ENCODE data around the gene SLC6A19. TPM values are rescaled to one million over a fixed set of nuclear protein-coding genes. Genes with fewer than 3 reads are reported as not detected.
A peak's percentile ranks its signal among the peaks of the same experiment; 100 is the strongest.

SLC6A19 gene
- total and polyA plus RNA-seq, 2 of the 13 experiments (the other 11 are each of a cell fraction or from before 2014, with no cell fraction given) = 0.02 TPM; not detected in 1

DNA sequence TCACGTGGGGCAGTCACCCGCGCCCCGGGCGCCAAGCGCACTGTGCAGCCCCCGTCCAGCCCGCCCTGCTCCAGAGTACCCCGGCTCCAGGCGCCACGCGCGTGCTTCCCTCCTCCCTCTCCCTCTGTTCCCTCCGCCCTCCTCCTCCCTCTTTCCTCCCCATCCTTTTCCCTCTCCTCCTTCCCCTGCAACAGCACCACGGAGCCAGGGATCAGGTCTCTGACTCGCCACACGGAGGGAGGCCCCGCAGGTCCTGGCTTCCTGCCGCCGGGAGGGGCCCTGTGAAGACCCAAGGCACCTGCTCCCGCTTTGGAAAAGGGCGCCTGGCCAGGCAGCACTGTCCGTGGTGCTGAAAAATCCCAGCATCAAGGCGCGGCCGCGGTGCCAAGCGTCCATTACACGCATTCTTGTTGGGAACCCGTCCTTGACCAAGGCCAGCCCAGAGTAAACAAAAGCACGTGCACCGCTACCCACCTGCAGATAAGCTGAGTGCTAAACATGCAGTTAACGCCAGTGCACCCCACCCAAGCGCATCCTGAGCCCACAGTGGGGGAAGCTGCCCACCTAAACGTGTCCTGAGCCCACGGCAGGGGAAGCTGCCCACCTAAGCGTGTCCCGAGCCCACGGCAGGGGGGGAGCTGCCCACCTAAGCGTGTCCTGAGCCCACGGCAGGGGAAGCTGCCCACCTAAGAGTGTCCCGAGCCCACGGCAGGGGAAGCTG is 45.5 kb downstream of the SLC6A19 start (continued):
- TF ChIP-seq DNMT3B (CRISPR knock-in tag; conservative IDR thresholded peaks at IDR 0.05) (peak; percentile 97), SP4 (CRISPR knock-in tag; IDR thresholded peaks at IDR 0.05) (0 out of 2 replicates have a peak, but pooled peaks have one; percentile 42), ZBTB3 (CRISPR knock-in tag; IDR thresholded peaks at IDR 0.05; ENCODE audit: borderline replicate concordance, low read depth) (no peak; the same call in 1 of the 2 replicates), SP5 (CRISPR knock-in tag; IDR thresholded peaks at IDR 0.05; ENCODE audit: borderline replicate concordance, low read depth) (no peak), HNRNPK (IDR thresholded peaks at IDR 0.05; ENCODE audit: low read depth, low read length, poor library complexity, severe bottlenecking) (no peak), KAT7 (CRISPR knock-in tag; IDR thresholded peaks at IDR 0.05; ENCODE audit: borderline replicate concordance) (no peak), BCL6 (CRISPR knock-in tag; IDR thresholded peaks at IDR 0.05) (no peak), SOX13 (IDR thresholded peaks at IDR 0.05) (no peak), SOX13 (CRISPR knock-in tag; conservative IDR thresholded peaks at IDR 0.05 in 1 of 2, IDR thresholded peaks at IDR 0.05 in 1 of 2) (peak in 1 of 2 experiments; percentile 43; a peak in 1 of 4 replicates), ZNF577 (CRISPR knock-in tag; IDR thresholded peaks at IDR 0.05; ENCODE audit: borderline replicate concordance, low read depth) (0 out of 2 replicates have a peak, but pooled peaks have one; percentile 78), ZFY (CRISPR knock-in tag; IDR thresholded peaks at IDR 0.05) (peak; percentile 49; the same call in 1 of the 2 replicates), ZNF569 (CRISPR knock-in tag; IDR thresholded peaks at IDR 0.05; ENCODE audit: borderline replicate concordance) (no peak), TAF15 (IDR thresholded peaks at IDR 0.05; ENCODE audit: low read depth, low read length, poor library complexity, severe bottlenecking) (no peak), MZF1 (CRISPR knock-in tag; IDR thresholded peaks at IDR 0.05; ENCODE audit: borderline replicate concordance) (no peak), ZNF17 (CRISPR knock-in tag; IDR thresholded peaks at IDR 0.05) (no peak)
- TF ChIP-seq, protein P1, sequence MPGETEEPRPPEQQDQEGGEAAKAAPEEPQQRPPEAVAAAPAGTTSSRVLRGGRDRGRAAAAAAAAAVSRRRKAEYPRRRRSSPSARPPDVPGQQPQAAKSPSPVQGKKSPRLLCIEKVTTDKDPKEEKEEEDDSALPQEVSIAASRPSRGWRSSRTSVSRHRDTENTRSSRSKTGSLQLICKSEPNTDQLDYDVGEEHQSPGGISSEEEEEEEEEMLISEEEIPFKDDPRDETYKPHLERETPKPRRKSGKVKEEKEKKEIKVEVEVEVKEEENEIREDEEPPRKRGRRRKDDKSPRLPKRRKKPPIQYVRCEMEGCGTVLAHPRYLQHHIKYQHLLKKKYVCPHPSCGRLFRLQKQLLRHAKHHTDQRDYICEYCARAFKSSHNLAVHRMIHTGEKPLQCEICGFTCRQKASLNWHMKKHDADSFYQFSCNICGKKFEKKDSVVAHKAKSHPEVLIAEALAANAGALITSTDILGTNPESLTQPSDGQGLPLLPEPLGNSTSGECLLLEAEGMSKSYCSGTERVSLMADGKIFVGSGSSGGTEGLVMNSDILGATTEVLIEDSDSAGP (CRISPR knock-in tag; IDR thresholded peaks at IDR 0.05; ENCODE audit: borderline replicate concordance) = peak; percentile 21; the same call in 1 of the 2 replicates
- TF ChIP-seq, protein P2, sequence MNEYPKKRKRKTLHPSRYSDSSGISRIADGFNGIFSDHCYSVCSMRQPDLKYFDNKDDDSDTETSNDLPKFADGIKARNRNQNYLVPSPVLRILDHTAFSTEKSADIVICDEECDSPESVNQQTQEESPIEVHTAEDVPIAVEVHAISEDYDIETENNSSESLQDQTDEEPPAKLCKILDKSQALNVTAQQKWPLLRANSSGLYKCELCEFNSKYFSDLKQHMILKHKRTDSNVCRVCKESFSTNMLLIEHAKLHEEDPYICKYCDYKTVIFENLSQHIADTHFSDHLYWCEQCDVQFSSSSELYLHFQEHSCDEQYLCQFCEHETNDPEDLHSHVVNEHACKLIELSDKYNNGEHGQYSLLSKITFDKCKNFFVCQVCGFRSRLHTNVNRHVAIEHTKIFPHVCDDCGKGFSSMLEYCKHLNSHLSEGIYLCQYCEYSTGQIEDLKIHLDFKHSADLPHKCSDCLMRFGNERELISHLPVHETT (CRISPR knock-in tag; conservative IDR thresholded peaks at IDR 0.05) = no peak
- TF ChIP-seq, protein P3, sequence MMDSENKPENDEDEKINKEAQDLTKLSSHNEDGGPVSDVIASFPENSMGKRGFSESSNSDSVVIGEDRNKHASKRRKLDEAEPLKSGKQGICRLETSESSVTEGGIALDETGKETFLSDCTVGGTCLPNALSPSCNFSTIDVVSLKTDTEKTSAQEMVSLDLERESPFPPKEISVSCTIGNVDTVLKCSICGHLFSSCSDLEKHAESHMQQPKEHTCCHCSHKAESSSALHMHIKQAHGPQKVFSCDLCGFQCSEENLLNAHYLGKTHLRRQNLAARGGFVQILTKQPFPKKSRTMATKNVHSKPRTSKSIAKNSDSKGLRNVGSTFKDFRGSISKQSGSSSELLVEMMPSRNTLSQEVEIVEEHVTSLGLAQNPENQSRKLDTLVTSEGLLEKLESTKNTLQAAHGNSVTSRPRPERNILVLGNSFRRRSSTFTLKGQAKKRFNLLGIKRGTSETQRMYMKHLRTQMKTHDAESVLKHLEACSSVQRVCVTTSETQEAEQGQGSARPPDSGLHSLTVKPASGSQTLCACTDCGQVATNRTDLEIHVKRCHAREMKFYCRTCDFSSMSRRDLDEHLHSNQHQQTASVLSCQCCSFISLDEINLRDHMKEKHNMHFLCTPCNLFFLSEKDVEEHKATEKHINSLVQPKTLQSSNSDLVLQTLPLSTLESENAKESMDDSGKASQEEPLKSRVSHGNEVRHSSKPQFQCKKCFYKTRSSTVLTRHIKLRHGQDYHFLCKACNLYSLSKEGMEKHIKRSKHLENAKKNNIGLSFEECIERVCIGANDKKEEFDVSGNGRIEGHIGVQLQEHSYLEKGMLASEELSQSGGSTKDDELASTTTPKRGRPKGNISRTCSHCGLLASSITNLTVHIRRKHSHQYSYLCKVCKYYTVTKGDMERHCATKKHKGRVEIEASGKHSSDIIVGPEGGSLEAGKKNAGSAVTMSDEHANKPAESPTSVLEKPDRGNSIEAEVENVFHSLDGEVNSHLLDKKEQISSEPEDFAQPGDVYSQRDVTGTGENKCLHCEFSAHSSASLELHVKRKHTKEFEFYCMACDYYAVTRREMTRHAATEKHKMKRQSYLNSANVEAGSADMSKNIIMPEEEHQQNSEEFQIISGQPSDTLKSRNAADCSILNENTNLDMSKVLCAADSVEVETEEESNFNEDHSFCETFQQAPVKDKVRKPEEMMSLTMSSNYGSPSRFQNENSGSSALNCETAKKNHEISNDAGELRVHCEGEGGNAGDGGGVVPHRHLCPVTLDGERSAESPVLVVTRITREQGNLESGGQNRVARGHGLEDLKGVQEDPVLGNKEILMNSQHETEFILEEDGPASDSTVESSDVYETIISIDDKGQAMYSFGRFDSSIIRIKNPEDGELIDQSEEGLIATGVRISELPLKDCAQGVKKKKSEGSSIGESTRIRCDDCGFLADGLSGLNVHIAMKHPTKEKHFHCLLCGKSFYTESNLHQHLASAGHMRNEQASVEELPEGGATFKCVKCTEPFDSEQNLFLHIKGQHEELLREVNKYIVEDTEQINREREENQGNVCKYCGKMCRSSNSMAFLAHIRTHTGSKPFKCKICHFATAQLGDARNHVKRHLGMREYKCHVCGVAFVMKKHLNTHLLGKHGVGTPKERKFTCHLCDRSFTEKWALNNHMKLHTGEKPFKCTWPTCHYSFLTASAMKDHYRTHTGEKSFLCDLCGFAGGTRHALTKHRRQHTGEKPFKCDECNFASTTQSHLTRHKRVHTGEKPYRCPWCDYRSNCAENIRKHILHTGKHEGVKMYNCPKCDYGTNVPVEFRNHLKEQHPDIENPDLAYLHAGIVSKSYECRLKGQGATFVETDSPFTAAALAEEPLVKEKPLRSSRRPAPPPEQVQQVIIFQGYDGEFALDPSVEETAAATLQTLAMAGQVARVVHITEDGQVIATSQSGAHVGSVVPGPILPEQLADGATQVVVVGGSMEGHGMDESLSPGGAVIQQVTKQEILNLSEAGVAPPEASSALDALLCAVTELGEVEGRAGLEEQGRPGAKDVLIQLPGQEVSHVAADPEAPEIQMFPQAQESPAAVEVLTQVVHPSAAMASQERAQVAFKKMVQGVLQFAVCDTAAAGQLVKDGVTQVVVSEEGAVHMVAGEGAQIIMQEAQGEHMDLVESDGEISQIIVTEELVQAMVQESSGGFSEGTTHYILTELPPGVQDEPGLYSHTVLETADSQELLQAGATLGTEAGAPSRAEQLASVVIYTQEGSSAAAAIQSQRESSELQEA (CRISPR knock-in tag; IDR thresholded peaks at IDR 0.05; ENCODE audit: not compliant biosample characterization) = no peak

All from HepG2 (cell line).